HEK293T (cell line): ENCODE results near the gene IGSF21.

Experiments used
- ARNT ChIP-seq: fragments of 450-650 bp; IDR thresholded peaks from 2 replicates; pipeline ENCODE4 v1.6.1; 2017; ENCODE audit warnings: mild to moderate bottlenecking
- BHLHE40 ChIP-seq: fragments of 450-650 bp; IDR thresholded peaks from 2 replicates; pipeline ENCODE4 v1.6.1; 2016; ENCODE audit warnings: mild to moderate bottlenecking, moderate library complexity, borderline replicate concordance
- ELF4 ChIP-seq: fragments of 450-650 bp; IDR thresholded peaks from 2 replicates; pipeline ENCODE4 v1.6.1; 2017; ENCODE audit warnings: antibody characterized with exemption
- FOXA1 ChIP-seq: fragments of 450-650 bp; IDR thresholded peaks from 2 replicates; pipeline ENCODE4 v1.6.1; 2016; ENCODE audit warnings: mild to moderate bottlenecking
- FOXK2 ChIP-seq: fragments of 450-650 bp; IDR thresholded peaks from 2 replicates; pipeline ENCODE4 v1.6.1; 2016; ENCODE audit warnings: mild to moderate bottlenecking
- L3MBTL2 ChIP-seq: fragments of 450-650 bp; conservative IDR thresholded peaks from 2 replicates; pipeline ENCODE4 v1.6.1; 2016; ENCODE audit warnings: mild to moderate bottlenecking
- NFRKB ChIP-seq: fragments of 450-650 bp; IDR thresholded peaks from 2 replicates; pipeline ENCODE4 v1.6.1; 2016; ENCODE audit warnings: mild to moderate bottlenecking, moderate library complexity
- SP1 ChIP-seq: fragments of 450-650 bp; IDR thresholded peaks from 2 replicates; pipeline ENCODE4 v1.6.1; 2017
- SUZ12 ChIP-seq: fragments of 450-650 bp; IDR thresholded peaks from 2 replicates; pipeline ENCODE4 v1.6.1; 2016; ENCODE audit warnings: mild to moderate bottlenecking
- TARDBP ChIP-seq: fragments of 450-650 bp; IDR thresholded peaks from 2 replicates; pipeline ENCODE4 v1.6.1; 2016

- TF ChIP-seq BHLHE40 (no peak), SP1 (no peak), NFRKB (no peak), FOXK2 (no peak), ELF4 (no peak), FOXA1 (no peak), ARNT (no peak), SUZ12 (no peak), TARDBP (no peak), L3MBTL2 (no peak)
Observed at GRCh38 chr1:18247151-18247550, 139.6 kb downstream of the IGSF21 start.
